HG02852 (cell line): ENCODE measurements around the gene ITSN1.

Experiments
- ATAC-seq: cut with Tn5 transposase; IDR thresholded peaks from one replicate; pipeline ENCODE4 v1.9.1; 2021; ENCODE audit warnings: mild to moderate bottlenecking, moderate library complexity; ENCODE audit not compliant: unreplicated experiment

The ITSN1 gene

GRCh38 chr21:33808715-33809367 lies 166.5 kb downstream of the ITSN1 start:
- no peak for ATAC-seq

GRCh38 chr21:33810766-33811165 lies 168.5 kb downstream of the ITSN1 start:
- no peak for ATAC-seq

- ATAC-seq: no peak
These were observed 169.1 kb downstream of the ITSN1 start for GRCh38 chr21:33811167-33812010.

- ATAC-seq: no peak
These were observed 171.6 kb downstream of the ITSN1 start for GRCh38 chr21:33813832-33814365.

GRCh38 chr21:33815143-33815707 lies 172.9 kb downstream of the ITSN1 start:
- no peak for ATAC-seq

- ATAC-seq: no peak
These were observed 173.9 kb downstream of the ITSN1 start for GRCh38 chr21:33816174-33816573.

GRCh38 chr21:33817138-33817537 lies 174.8 kb downstream of the ITSN1 start:
- ATAC-seq: no peak

GRCh38 chr21:33817663-33818451 lies 175.6 kb downstream of the ITSN1 start:
- ATAC-seq: no peak

- ATAC-seq: no peak
These were observed 178.0 kb downstream of the ITSN1 start for GRCh38 chr21:33820230-33820770.

GRCh38 chr21:33820798-33821197 lies 178.5 kb downstream of the ITSN1 start:
- ATAC-seq: no peak

GRCh38 chr21:33821503-33822322 lies 179.4 kb downstream of the ITSN1 start:
- ATAC-seq: no peak

GRCh38 chr21:33824156-33824941 lies 182.0 kb downstream of the ITSN1 start:
- ATAC-seq: no peak

- no peak for ATAC-seq
These were observed 183.1 kb downstream of the ITSN1 start for GRCh38 chr21:33825419-33825818.

- no peak for ATAC-seq
These were observed 183.6 kb downstream of the ITSN1 start for GRCh38 chr21:33825915-33826314.

GRCh38 chr21:33828083-33828482 lies 185.8 kb downstream of the ITSN1 start:
- ATAC-seq: no peak

GRCh38 chr21:33828577-33828976 lies 186.3 kb downstream of the ITSN1 start:
- ATAC-seq: no peak

- ATAC-seq: no peak
These were observed 187.5 kb downstream of the ITSN1 start for GRCh38 chr21:33829844-33830243.

- no peak for ATAC-seq
These were observed 189.8 kb downstream of the ITSN1 start for GRCh38 chr21:33831962-33832659.
